ENCODE data around the gene RPL41. TPM values are rescaled to one million over a fixed set of nuclear protein-coding genes. Genes with fewer than 3 reads are reported as not detected.
"Not testable (repeated sequence)": the region's sequence is repeated elsewhere in the genome, so short reads cannot be mapped to it uniquely, and the experiment has no call there.

Gene RPL41
- polyA plus RNA-seq, 1 experiment: 7,461 TPM

GRCh38 chr12:56115329-56115728, 1.1 kb upstream of the RPL41 start:
- H3K27ac ChIP-seq (ENCODE audit: low read depth, low read length): no peak overlapping the region
- POLR2A ChIA-PET: interaction anchor here (0.7 to 0.9 kb wide), 3 partner anchors 11 to 107 kb away, joined by 3 to 4 read pairs (median 3); partner anchors contain the start of genes PA2G4 and RNF41
- TF ChIP-seq, protein P1, sequence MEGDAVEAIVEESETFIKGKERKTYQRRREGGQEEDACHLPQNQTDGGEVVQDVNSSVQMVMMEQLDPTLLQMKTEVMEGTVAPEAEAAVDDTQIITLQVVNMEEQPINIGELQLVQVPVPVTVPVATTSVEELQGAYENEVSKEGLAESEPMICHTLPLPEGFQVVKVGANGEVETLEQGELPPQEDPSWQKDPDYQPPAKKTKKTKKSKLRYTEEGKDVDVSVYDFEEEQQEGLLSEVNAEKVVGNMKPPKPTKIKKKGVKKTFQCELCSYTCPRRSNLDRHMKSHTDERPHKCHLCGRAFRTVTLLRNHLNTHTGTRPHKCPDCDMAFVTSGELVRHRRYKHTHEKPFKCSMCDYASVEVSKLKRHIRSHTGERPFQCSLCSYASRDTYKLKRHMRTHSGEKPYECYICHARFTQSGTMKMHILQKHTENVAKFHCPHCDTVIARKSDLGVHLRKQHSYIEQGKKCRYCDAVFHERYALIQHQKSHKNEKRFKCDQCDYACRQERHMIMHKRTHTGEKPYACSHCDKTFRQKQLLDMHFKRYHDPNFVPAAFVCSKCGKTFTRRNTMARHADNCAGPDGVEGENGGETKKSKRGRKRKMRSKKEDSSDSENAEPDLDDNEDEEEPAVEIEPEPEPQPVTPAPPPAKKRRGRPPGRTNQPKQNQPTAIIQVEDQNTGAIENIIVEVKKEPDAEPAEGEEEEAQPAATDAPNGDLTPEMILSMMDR (IDR thresholded peaks at IDR 0.05; ENCODE audit: low read depth, low read length): no peak

DNA sequence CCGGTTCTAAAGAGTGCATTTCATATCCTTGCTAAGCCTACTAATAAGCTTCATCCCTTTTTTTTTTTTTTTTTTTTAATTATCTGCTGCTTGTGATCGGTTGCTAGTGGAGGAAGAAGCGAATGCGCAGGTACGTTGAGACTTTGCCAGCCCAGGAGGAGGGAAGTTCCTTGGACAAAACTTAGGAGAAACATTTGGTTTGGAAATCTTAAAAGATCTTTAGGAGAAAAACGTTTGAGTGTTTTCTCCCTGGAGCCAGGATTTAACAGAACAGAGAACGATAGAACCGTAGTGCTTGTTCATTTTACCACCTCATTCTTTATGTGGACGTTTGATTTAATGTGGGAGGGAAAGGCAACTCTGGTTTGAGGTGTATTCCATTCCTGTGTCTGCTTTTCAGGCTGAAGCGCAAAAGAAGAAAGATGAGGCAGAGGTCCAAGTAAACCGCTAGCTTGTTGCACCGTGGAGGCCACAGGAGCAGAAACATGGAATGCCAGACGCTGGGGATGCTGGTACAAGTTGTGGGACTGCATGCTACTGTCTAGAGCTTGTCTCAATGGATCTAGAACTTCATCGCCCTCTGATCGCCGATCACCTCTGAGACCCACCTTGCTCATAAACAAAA, 761 bp downstream of the RPL41 start:
- H3K9me3 ChIP-seq (ENCODE audit: control insufficient read depth, insufficient read depth, low read length): not testable (repeated sequence)
- CTCF ChIA-PET: interaction anchor here (0.8 to 5.3 kb wide), 2 partner anchors 70 to 71 kb away, joined by 3 to 96 read pairs; partner anchors contain the start of gene SMARCC2

More at GRCh38 chr12:56115329-56115728, 1.1 kb upstream of the RPL41 start:
- DNase-seq (ENCODE audit: low read depth, low spot score): no peak
- Histone ChIP-seq H3K4me3 (ENCODE audit: low read depth, low read length) (peak overlapping the region; percentile 93), H3K9me3 (ENCODE audit: control insufficient read depth, insufficient read depth, low read length) (no peaks in the 10 kb centered on the region; the same call in 1 of the 2 replicates), H3K27me3 (ENCODE audit: control insufficient read depth, insufficient read depth, low read length) (no peaks in the 10 kb centered on the region)
- CTCF ChIA-PET: interaction anchor here (0.6 to 1.3 kb wide), 2 partner anchors 119 to 141 kb away, joined by 3 read pairs; partner anchors contain the start of gene RAB5B

DNA sequence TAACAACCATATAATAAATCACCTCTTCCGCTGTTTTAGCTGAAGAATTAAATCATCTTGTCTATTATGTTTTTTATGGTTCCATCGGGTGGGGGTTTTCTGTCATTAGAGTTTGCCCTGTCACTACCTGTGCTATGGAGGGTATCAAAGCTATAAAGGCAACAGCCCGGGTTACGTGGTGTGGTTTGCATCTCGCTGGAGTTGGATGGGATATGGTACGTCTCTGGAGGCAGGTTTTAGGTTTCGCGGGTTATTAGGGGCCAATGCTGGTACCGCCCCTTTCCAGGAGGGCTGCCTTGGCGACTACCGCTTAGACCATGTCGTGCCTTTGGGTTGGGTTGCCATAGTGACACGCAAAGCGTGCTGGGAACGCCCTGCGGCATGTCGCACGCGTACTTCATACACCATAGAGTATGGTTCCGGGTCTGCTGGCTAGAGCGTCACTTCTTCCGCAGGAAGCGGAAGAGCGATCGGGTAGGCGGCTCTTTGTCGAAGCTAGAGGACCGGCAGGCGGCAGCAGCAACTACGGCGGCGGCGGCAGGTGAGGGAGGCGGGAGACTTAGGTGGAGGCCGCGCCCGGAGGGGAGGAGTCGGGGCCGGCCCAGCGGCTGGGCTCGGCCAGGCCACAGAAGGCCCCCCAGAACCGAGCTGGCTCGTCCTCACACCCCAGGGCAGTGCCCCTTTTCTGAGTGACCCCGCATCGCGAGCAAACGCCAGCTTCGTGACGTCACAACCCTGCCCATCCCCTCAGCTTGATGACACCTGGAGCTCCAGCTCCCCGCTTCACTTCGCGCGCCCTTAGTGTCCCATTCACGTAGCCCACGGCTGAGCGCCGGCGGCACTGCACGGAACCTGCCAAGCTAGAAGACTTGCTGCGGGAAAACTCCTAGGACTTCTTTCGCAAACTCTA, 1.6 kb downstream of the RPL41 start, which contains the start of gene ZC3H10:
TSS of gene ZC3H10 (plus strand) at position 489 of the 910 bp plus-strand sequence. CDS start 2,297 bp downstream, outside the sequence.
- peak within 1 kb of the TSS; percentile 90 for H3K27ac ChIP-seq (ENCODE audit: low read depth, low read length)
- DNase-seq (ENCODE audit: low read depth, low spot score): peak; percentile 99
- CTCF ChIA-PET: interaction anchor here (0.5 to 5.3 kb wide), 18 partner anchors 10 to 1910 kb away, joined by 3 to 96 read pairs (median 4); partner anchors contain the start of genes CNPY2, ESYT1, PA2G4 and RNF41
- TF ChIP-seq, protein P1 (IDR thresholded peaks at IDR 0.05; ENCODE audit: low read depth, low read length): peak; percentile 62
- no peaks in the 10 kb centered on the region for H3K27me3 ChIP-seq (ENCODE audit: control insufficient read depth, insufficient read depth, low read length)
- H3K9me3 ChIP-seq (ENCODE audit: control insufficient read depth, insufficient read depth, low read length): no peaks in the 10 kb centered on the region; the same call in 1 of the 2 replicates
- POLR2A ChIA-PET: interaction anchor here (0.5 to 3.6 kb wide), 14 partner anchors 9 to 149 kb away, joined by 3 to 42 read pairs (median 6); partner anchors contain the start of genes ESYT1, MYL6, PA2G4 and RAB5B
- H3K4me3 ChIP-seq (ENCODE audit: low read depth, low read length): peak within 1 kb of the TSS; percentile 93

More for the DNA sequence above, 761 bp downstream of the RPL41 start:
- H3K27ac ChIP-seq (ENCODE audit: low read depth, low read length): peak overlapping the region; percentile 90
- POLR2A ChIA-PET: interaction anchor here (0.5 to 3.6 kb wide), 11 partner anchors 10 to 350 kb away, joined by 3 to 42 read pairs (median 5); partner anchors contain the start of genes ESYT1, MYL6, PA2G4 and RAB5B
- H3K27me3 ChIP-seq (ENCODE audit: control insufficient read depth, insufficient read depth, low read length); DNase-seq (ENCODE audit: low read depth, low spot score): not testable (repeated sequence)
- H3K4me3 ChIP-seq (ENCODE audit: low read depth, low read length): peak overlapping the region; percentile 93

DNA sequence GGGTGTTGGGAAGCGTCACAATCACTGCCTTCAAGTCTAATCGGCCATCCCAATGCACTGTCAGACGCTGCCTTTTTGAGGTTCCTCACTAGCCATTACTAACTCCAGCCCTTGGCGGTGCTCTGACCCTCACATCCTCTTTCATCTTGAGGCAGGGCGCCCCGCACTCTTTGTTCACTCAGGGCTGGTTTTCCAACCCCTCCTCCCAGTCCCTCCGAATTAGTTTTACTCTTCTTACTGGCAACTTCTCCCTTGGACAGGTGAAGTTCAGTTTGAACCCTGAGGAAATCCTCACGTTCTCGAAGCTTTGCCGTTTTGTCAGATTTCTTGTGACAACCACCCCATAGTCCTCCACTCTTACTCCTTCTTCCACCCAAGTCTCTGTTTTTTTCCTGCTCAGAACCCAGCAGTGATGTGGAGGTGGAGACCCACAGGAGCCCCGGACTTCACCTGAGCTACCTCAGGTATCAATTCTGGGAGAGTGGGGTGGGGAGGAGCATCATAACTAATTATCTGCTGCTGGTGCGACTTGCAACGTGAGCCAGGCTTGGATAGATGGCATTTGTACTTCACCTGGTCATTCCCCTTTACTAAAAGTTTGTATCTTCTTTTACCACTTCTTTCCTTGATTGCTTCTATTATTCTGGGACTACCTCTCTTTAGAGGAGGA, 2.4 kb downstream of the RPL41 start:
- ChIA-PET CTCF (interaction anchor here (0.6 to 5.3 kb wide), 17 partner anchors 9 to 380 kb away, joined by 3 to 96 read pairs (median 4); partner anchors contain the start of genes CNPY2, ESYT1, PA2G4 and RNF41), POLR2A (interaction anchor here (0.6 to 3.6 kb wide), 17 partner anchors 9 to 150 kb away, joined by 3 to 42 read pairs (median 6); partner anchors contain the start of genes ESYT1, MYL6, PA2G4 and RAB5B)
- DNase-seq (ENCODE audit: low read depth, low spot score): no peak
- Histone ChIP-seq H3K4me3 (ENCODE audit: low read depth, low read length) (peak overlapping the region; percentile 92), H3K27ac (ENCODE audit: low read depth, low read length) (peak overlapping the region; percentile 84), H3K9me3 (ENCODE audit: control insufficient read depth, insufficient read depth, low read length) (no peaks in the 10 kb centered on the region; the same call in 1 of the 2 replicates), H3K27me3 (ENCODE audit: control insufficient read depth, insufficient read depth, low read length) (no peaks in the 10 kb centered on the region)
- TF ChIP-seq, protein P1 (IDR thresholded peaks at IDR 0.05; ENCODE audit: low read depth, low read length): no peak

Data from AG04450 (cell line).